ENCODE data around the gene KCNMA1. TPM values are rescaled to one million over a fixed set of nuclear protein-coding genes. Genes with fewer than 3 reads are reported as not detected.

KCNMA1 gene
- total and polyA plus RNA-seq, 2 donors (not counting 1 experiment from before 2014, with no cell fraction given) = 0.82 to 3.1 TPM

DNA sequence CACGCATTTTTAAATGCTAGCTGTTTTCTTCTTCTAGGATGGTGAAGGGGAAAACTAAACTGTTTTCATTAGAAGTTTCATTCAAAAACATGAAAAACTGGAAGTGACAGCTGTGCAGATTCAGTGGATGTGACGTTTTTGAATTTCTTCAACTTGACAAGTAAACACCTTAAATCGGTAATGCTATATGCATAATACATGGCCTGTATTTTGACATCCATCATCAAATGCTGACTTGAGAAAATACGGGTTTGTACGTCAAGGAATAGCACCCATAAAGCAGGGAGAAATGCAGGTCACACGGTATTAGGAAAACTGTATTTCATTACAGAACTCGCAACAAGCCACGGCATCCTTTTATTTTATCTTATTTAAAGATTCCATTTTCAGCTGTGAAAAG lies 720.5 kb downstream of the KCNMA1 start:
- Histone ChIP-seq H3K4me2 (replicated peaks; ENCODE audit: low read depth, low read length, poor library complexity, severe bottlenecking) (no peak overlapping the region), H3K9me3 (ENCODE audit: control extremely low read depth in 1 of 3, control insufficient read depth in 2 of 3, insufficient read depth in 1 of 3, low read length in 2 of 3) (no peaks in the 10 kb centered on the region), H2AFZ (ENCODE audit: insufficient read depth, low read depth, low read length, poor library complexity, severe bottlenecking) (no peak overlapping the region), H3K36me3 (replicated peaks in 1 of 2; ENCODE audit: control extremely low read depth in 1 of 2, control insufficient read depth in 1 of 2, extremely low read depth in 1 of 2, insufficient read depth in 2 of 2, low read length in 1 of 2) (no peaks in the 10 kb centered on the region), H4K20me1 (ENCODE audit: control insufficient read depth, insufficient read depth, low read length, poor library complexity, severe bottlenecking) (no peaks in the 10 kb centered on the region), H3K9ac (ENCODE audit: low read length) (no peak overlapping the region), H3K4me3 (ENCODE audit: control extremely low read depth in 1 of 5, extremely low read depth in 1 of 5, insufficient read depth in 1 of 5, low read depth in 2 of 5, low read length in 4 of 5) (no peak overlapping the region), H3K4me1 (ENCODE audit: control insufficient read depth in 2 of 2, insufficient read depth in 2 of 2, low read length in 2 of 2) (no peaks in the 10 kb centered on the region), H3K27ac (ENCODE audit: low read length in 2 of 2) (no peak overlapping the region), H3K79me2 (ENCODE audit: control insufficient read depth, insufficient read depth, low read length) (no peaks in the 10 kb centered on the region), H3K27me3 (replicated peaks in 1 of 4; ENCODE audit: control extremely low read depth in 1 of 4, control insufficient read depth in 3 of 4, insufficient read depth in 4 of 4, low read length in 3 of 4) (no peaks in the 10 kb centered on the region)
- Mint-ChIP-seq H3K4me1 (no peaks in the 10 kb centered on the region), H3K4me3 (no peak overlapping the region), H3K9me3 (ENCODE audit: insufficient read depth) (no peaks in the 10 kb centered on the region), H3K27ac (no peak overlapping the region), H3K27me3 (no peaks in the 10 kb centered on the region)
- DNase-seq = no peak
- intact Hi-C loops (cut with micrococcal nuclease) = no loop called here
- ATAC-seq (ENCODE audit: low read depth) = no peak
- ChIA-PET POLR2A (no interaction called here), CTCF (no interaction called here)
- WGBS (ENCODE audit: insufficient coverage) = 93% methylated on average over 7 of the region's 8 CpGs
- TF ChIP-seq EZH2 (IDR thresholded peaks at IDR 0.05; ENCODE audit: borderline replicate concordance, insufficient read depth, low read depth, low read length, poor library complexity, severe bottlenecking) = no peak
- TF ChIP-seq, protein P1, sequence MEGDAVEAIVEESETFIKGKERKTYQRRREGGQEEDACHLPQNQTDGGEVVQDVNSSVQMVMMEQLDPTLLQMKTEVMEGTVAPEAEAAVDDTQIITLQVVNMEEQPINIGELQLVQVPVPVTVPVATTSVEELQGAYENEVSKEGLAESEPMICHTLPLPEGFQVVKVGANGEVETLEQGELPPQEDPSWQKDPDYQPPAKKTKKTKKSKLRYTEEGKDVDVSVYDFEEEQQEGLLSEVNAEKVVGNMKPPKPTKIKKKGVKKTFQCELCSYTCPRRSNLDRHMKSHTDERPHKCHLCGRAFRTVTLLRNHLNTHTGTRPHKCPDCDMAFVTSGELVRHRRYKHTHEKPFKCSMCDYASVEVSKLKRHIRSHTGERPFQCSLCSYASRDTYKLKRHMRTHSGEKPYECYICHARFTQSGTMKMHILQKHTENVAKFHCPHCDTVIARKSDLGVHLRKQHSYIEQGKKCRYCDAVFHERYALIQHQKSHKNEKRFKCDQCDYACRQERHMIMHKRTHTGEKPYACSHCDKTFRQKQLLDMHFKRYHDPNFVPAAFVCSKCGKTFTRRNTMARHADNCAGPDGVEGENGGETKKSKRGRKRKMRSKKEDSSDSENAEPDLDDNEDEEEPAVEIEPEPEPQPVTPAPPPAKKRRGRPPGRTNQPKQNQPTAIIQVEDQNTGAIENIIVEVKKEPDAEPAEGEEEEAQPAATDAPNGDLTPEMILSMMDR (IDR thresholded peaks at IDR 0.05) = no peak

DNA sequence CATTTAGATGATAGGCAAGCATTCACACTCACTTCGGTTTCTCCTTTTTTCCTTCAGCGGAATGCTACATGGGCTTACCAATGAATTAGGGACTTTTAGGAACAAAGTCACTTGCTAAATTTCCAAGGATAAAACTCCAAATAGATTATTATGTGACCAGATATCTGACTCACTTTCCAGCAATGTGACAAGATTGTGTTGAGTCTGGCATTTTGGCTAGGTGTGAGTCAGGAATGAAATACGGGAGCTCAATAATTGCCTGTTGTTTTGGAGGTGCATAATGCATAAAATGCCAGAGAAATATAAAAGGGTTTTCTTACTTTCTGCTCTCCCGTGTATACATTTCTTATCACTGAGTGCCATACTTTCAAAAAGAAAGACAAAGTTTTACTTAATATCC lies 721.1 kb downstream of the KCNMA1 start:
- Histone ChIP-seq H3K9ac (ENCODE audit: low read length) (no peak overlapping the region), H3K9me3 (ENCODE audit: control extremely low read depth in 1 of 3, control insufficient read depth in 2 of 3, insufficient read depth in 1 of 3, low read length in 2 of 3) (no peaks in the 10 kb centered on the region), H2AFZ (ENCODE audit: insufficient read depth, low read depth, low read length, poor library complexity, severe bottlenecking) (no peak overlapping the region), H3K36me3 (replicated peaks in 1 of 2; ENCODE audit: control extremely low read depth in 1 of 2, control insufficient read depth in 1 of 2, extremely low read depth in 1 of 2, insufficient read depth in 2 of 2, low read length in 1 of 2) (no peaks in the 10 kb centered on the region), H3K4me1 (ENCODE audit: control insufficient read depth in 2 of 2, insufficient read depth in 2 of 2, low read length in 2 of 2) (no peaks in the 10 kb centered on the region), H3K4me2 (replicated peaks; ENCODE audit: low read depth, low read length, poor library complexity, severe bottlenecking) (no peak overlapping the region), H3K79me2 (ENCODE audit: control insufficient read depth, insufficient read depth, low read length) (no peaks in the 10 kb centered on the region), H4K20me1 (ENCODE audit: control insufficient read depth, insufficient read depth, low read length, poor library complexity, severe bottlenecking) (no peaks in the 10 kb centered on the region), H3K27me3 (replicated peaks in 1 of 4; ENCODE audit: control extremely low read depth in 1 of 4, control insufficient read depth in 3 of 4, insufficient read depth in 4 of 4, low read length in 3 of 4) (no peaks in the 10 kb centered on the region), H3K4me3 (ENCODE audit: control extremely low read depth in 1 of 5, extremely low read depth in 1 of 5, insufficient read depth in 1 of 5, low read depth in 2 of 5, low read length in 4 of 5) (no peak overlapping the region), H3K27ac (ENCODE audit: low read length in 2 of 2) (no peak overlapping the region)
- Mint-ChIP-seq H3K4me3 (no peak overlapping the region), H3K27me3 (no peaks in the 10 kb centered on the region), H3K27ac (no peak overlapping the region), H3K4me1 (no peaks in the 10 kb centered on the region), H3K9me3 (ENCODE audit: insufficient read depth) (no peaks in the 10 kb centered on the region)
- no CpG with 5 or more reads among the region's 4 CpGs for WGBS (ENCODE audit: insufficient coverage)
- ATAC-seq (ENCODE audit: low read depth) = no peak
- DNase-seq = no peak
- intact Hi-C loops (cut with micrococcal nuclease) = no loop called here
- TF ChIP-seq, protein P1 (IDR thresholded peaks at IDR 0.05) = no peak
- ChIA-PET POLR2A (no interaction called here), CTCF (no interaction called here)

Measured in B cell (primary cell).